Heart right ventricle (tissue), 16 donors: ENCODE results near the gene SERPINH1. TPM values are rescaled to one million over a fixed set of nuclear protein-coding genes. Genes with fewer than 3 reads are reported as not detected.

Experiments used
- ATAC-seq, 8 donors: fragments of 200-7000 bp; cut with Tn5 transposase; one replicate each; pipeline ENCODE4 v1.9.1; 2020; ENCODE audit warnings: mild to moderate bottlenecking in 8 of 8, moderate library complexity in 8 of 8, moderate number of reproducible peaks in 1 of 8
- DNase-seq, 2 donors: peaks; one replicate each; pipeline ENCODE4 v3.0.0-alpha.2; 2020
- H3K27ac ChIP-seq, 10 donors: fragments of 200-600 bp; sonication (generic) in 2 of 10; one replicate each; pipeline versions ENCODE4 v1.5.0 to v1.8.0; 2020 to 2022; ENCODE audit warnings: mild to moderate bottlenecking in 3 of 10
- H3K27me3 ChIP-seq, 7 donors: fragments of 200-600 bp; one replicate each; pipeline ENCODE4 v1.8.0; 2021 to 2022; ENCODE audit warnings: mild to moderate bottlenecking in 2 of 7
- H3K36me3 ChIP-seq, 9 donors: fragments of 200-600 bp; sonication (generic) in 1 of 9; one replicate each; pipeline versions ENCODE4 v1.5.0 to v1.8.0; 2020 to 2022; ENCODE audit warnings: mild to moderate bottlenecking in 2 of 9
- H3K4me1 ChIP-seq, 9 donors: fragments of 200-600 bp; sonication (generic) in 1 of 9; one replicate each; pipeline versions ENCODE4 v1.5.0 to v1.8.0; 2020 to 2022; ENCODE audit warnings: mild to moderate bottlenecking in 4 of 9
- H3K4me3 ChIP-seq, 10 donors: fragments of 200-600 bp; sonication (generic) in 2 of 10; one replicate each; pipeline versions ENCODE4 v1.5.0 to v1.8.0; 2020 to 2022; ENCODE audit warnings: mild to moderate bottlenecking in 7 of 10, moderate library complexity in 2 of 10
- H3K9me3 ChIP-seq, 11 donors: fragments of 200-600 bp in 10 of 11; sonication (generic) in 2 of 11; one replicate each; pipeline versions ENCODE4 v1.5.0 to v1.8.0; 2013 to 2022; ENCODE audit warnings: mild to moderate bottlenecking in 2 of 11, control low read depth in 1 of 11, moderate library complexity in 1 of 11
- WGBS, 2 donors: extraction: QIAGEN DNeasy Blood & Tissue Kit; methylation state at CpG; one replicate each; pipeline ENCODE4 v1.1.7; 2013; ENCODE audit warnings: inconsistent platforms in 1 of 2; 5-methylcytosine and 5-hydroxymethylcytosine counted together
- intact Hi-C, 10 donors: fragments of 100-400 bp; cut with DNase I; formaldehyde crosslinking; loops; one replicate each; pipeline versions ENCODE4 v1.11.1 to v1.14.2; 2022
- polyA plus RNA-seq, 2 donors: library from polyadenylated mRNA; stranded (reverse); fragments of 200-250 nt; gene quantifications; one replicate each; pipeline ENCODE4 v1.2.3, GENCODE V29; 2013
- total RNA-seq, 10 donors: library from RNA; stranded (reverse); fragmentation: NEBNext Ultra II Directional in 3 of 10; extraction: Animal tissue kit (Norgen Biotek cat#: 25700) in 3 of 10; gene quantifications; one replicate each; pipeline versions ENCODE4 v1.2.1 to v1.2.4, GENCODE V29; 2021 to 2023
- TF ChIP-seq, protein P1 (sequence below), 9 donors: fragments of 200-600 bp; sonication (generic) in 2 of 9; IDR thresholded peaks; one replicate each; pipeline versions ENCODE4 v1.5.0 to v1.8.0; 2021 to 2022; ENCODE audit warnings: antibody characterized with exemption in 9 of 9, mild to moderate bottlenecking in 5 of 9, moderate library complexity in 1 of 9
- donor health status: Arrhythmogenic right ventricular cardiomyopathy.
- donor health status: ischemic (EF 13 %, LVEDD 7.1; RV severe dilation, severe dysfunction).
- donor health status: healthy with polysubstance abuse.
- donor health status: DM: no; HTN: yes; CAD: no.
- donor health status: DM: no; HTN: no; CAD: no.
- donor health status: ischemic (EF 25% LVEDD 6.9; RV normal size, moderate dysfunction).
- donor health status: ischemic (EF 25% LVEDD 5.7; RV mildly dilated, moderate dysfunction).
- donor health status: healthy.
- donor health status: DM: yes; HTN: yes; CAD: no.
- donor health status: Ischemic cardiomyopathy.
- donor health status: ischemic (EF 35%, LVEDD 5.7; RV mildly dilated, moderate dysfunction).
- donor health status: nonischemic (EF 11% LVEDD 7.7; RV severe dilation, severe dysfunction).
- donor health status: DM: yes; HTN: yes; CAD: no.
- donor health status: PGD.
- donor health status: ischemic (EF 29% LVEDD 5.4; RV normal size, mild dysfunction).
- donor health status: nonischemic (EF 23%, LVEDD 6.1; RV moderate dilation, normal function).

Gene SERPINH1
- total and polyA plus RNA-seq, 12 donors = 31.8 to 218 (median 53.2) TPM

DNA sequence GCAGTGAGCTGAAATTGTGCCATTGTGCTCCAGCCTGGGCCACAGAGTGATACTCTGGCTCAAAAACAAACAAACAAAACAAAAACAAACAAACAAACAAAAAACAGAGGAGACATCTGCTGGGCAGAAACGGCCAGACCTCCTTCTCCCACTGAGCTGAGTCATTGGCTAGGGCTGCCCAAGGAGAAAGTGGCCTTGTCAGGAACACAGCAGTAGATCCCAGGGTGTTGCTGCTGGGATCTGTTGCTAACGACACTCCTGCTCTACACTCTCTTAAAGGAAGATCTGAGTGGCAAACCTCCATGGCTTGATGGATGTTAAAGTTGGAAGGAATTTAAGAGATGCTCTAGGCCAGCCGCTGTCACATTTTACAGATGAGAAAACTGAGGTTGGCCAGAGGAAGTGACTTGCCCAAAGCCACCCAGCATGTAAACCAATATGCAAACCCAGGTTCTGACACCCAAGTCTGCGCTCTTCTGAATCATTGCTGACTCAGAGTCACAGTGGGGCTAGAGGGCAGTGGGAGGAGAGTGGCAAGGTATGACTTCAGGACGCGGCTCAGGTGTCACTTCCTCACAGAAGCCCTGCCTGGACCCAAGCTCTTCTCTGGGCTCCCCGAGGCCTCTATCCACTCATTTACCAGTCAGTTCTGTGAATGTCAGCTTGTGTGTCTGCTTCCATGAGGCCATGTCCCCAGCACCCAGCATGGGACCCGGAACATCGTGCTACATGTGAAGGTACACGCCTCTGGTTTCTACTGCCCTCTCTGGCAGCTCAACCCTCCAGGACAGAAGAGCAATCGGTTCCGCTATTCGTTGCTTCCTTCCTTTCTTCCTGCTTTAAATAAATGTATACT, 25.0 kb upstream of the SERPINH1 start:
- ATAC-seq = no peak
- no peak for DNase-seq
- Histone ChIP-seq H3K27me3 (no peaks in the 10 kb centered on the region), H3K4me1 (peaks cover 0 to 25% (median 13%) of the 10 kb centered on the region in 9 donors), H3K27ac (no peak overlapping the region), H3K36me3 (no peaks in the 10 kb centered on the region), H3K9me3 (no peaks in the 10 kb centered on the region), H3K4me3 (no peak overlapping the region)
- WGBS, 2 donors = 79% methylated on average over 13 of the region's 13 CpGs
- intact Hi-C loops = loop anchor here in 5 of 10 donors (10.0 kb wide), 2 partner anchors 252 to 262 kb away; no protein-coding TSS in a partner anchor
- TF ChIP-seq, protein P1, sequence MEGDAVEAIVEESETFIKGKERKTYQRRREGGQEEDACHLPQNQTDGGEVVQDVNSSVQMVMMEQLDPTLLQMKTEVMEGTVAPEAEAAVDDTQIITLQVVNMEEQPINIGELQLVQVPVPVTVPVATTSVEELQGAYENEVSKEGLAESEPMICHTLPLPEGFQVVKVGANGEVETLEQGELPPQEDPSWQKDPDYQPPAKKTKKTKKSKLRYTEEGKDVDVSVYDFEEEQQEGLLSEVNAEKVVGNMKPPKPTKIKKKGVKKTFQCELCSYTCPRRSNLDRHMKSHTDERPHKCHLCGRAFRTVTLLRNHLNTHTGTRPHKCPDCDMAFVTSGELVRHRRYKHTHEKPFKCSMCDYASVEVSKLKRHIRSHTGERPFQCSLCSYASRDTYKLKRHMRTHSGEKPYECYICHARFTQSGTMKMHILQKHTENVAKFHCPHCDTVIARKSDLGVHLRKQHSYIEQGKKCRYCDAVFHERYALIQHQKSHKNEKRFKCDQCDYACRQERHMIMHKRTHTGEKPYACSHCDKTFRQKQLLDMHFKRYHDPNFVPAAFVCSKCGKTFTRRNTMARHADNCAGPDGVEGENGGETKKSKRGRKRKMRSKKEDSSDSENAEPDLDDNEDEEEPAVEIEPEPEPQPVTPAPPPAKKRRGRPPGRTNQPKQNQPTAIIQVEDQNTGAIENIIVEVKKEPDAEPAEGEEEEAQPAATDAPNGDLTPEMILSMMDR (IDR thresholded peaks at IDR 0.05) = no peak

DNA sequence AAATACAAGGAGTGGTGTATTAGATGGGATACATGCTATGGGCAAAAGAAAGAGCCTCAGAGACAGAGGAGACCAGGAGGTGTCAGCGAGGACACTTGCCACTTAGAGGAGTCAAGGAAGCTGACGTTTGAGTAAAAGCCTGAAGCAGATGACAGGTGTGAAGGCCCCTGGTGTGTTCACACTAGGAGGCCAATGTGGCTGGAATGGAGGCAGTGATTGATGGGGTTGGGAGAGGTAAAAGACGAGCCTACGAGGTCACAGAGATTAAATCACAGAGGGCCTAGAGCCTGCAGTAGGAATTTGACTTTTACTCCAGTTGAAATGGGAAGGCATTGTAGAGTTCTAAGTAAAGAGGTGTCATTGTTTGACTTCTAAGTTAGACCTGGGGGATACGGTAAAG, 24.3 kb upstream of the SERPINH1 start:
- DNase-seq = no peak
- TF ChIP-seq, protein P1 (IDR thresholded peaks at IDR 0.05) = no peak
- 87 to 93% methylated on average over 5 of the region's 5 CpGs for WGBS, 2 donors
- intact Hi-C loops = loop anchor here in 5 of 10 donors (10.0 kb wide), 2 partner anchors 253 to 263 kb away; no protein-coding TSS in a partner anchor
- H3K36me3 ChIP-seq = no peaks in the 10 kb centered on the region
- H3K9me3 ChIP-seq = no peaks in the 10 kb centered on the region
- H3K4me3 ChIP-seq = no peak overlapping the region
- peaks cover 0 to 20% (median 13%) of the 10 kb centered on the region in 9 donors for H3K4me1 ChIP-seq
- no peak for ATAC-seq
- H3K27ac ChIP-seq = no peak overlapping the region
- H3K27me3 ChIP-seq = no peaks in the 10 kb centered on the region

DNA sequence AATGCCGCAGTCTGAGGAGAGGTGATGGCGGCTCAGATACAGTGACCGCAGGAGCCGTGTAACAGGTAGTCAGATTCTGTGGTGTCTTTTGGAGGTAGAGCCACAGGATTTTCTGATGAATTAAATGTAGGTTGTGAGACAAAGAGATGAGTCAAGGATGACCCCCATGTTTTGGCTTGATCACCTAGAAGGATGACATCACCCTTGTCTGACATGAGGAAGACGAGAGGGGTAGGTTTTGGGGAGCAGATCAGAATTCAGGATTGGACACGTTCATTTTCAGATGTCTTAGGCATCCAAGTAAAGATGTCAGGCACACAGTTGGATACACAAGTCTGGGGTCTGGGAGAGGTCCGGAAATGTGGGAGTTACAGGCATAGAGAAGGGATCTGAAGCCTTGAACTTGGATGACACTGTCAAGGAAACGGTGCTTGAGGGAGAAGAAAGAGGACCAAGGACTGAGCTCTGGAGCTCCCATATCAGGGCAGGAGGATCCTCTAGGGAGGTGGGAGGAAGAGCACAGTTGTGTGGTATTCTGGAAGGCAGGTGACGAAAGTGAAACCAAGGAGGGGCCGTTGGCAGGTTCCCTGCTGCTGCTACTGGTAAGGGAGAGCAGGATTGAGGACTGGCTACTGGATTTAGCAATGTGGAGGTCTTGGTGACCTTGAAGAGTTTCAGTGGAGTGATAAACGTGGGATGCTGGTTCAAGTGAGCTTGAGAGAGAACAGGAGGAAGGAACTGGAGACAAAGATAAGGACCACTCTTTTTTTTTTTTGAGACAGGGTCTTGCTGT, 23.7 kb upstream of the SERPINH1 start:
- Histone ChIP-seq H3K9me3 (no peaks in the 10 kb centered on the region), H3K36me3 (no peaks in the 10 kb centered on the region), H3K4me1 (peaks cover 0 to 20% (median 13%) of the 10 kb centered on the region in 9 donors), H3K27me3 (no peaks in the 10 kb centered on the region), H3K27ac (no peak overlapping the region), H3K4me3 (no peak overlapping the region)
- ATAC-seq = no peak
- no peak for DNase-seq
- 71 to 73% methylated on average over 11 of the region's 11 CpGs for WGBS, 2 donors
- intact Hi-C loops = loop anchor here in 5 of 10 donors (10.0 kb wide), 2 partner anchors 254 to 264 kb away; no protein-coding TSS in a partner anchor
- TF ChIP-seq, protein P1 (IDR thresholded peaks at IDR 0.05) = no peak
